MM.1S (cell line): ENCODE data around the gene ARHGAP32.

Experiments used
- DNase-seq: peaks from one replicate; pipeline ENCODE4 v3.0.0-alpha.2; 2015
- H2AFZ ChIP-seq: fragments of 300-600 bp; sonication (generic); 2 replicates; pipeline ENCODE4 v1.6.0; 2016; ENCODE audit warnings: antibody characterized with exemption, low read length
- H3F3A ChIP-seq: fragments of 300-600 bp; sonication (generic); 2 replicates; pipeline ENCODE4 v1.6.1; 2016; ENCODE audit warnings: mild to moderate bottlenecking, antibody characterized with exemption, low read length, moderate library complexity, mixed read lengths; ENCODE audit not compliant: insufficient read depth
- H3K27ac ChIP-seq: fragments of 300-600 bp; sonication (generic); 2 replicates; pipeline ENCODE4 v1.5.1; 2016; ENCODE audit warnings: mild to moderate bottlenecking, low read length
- H3K27me3 ChIP-seq: fragments of 300-600 bp; sonication (generic); replicated peaks from 2 replicates; pipeline ENCODE4 v1.6.0; 2016; ENCODE audit warnings: low read length; ENCODE audit not compliant: insufficient read depth
- H3K36me3 ChIP-seq: fragments of 300-600 bp; sonication (generic); replicated peaks from 2 replicates; pipeline ENCODE4 v1.6.1; 2016; ENCODE audit warnings: mild to moderate bottlenecking, low read length, mixed read lengths; ENCODE audit not compliant: insufficient read depth
- H3K4me1 ChIP-seq: fragments of 300-600 bp; sonication (generic); 2 replicates; pipeline ENCODE4 v1.6.1; 2016; ENCODE audit warnings: low read length, mixed read lengths
- H3K4me2 ChIP-seq: fragments of 300-600 bp; sonication (generic); 2 replicates; pipeline ENCODE4 v1.6.0; 2016; ENCODE audit warnings: low read depth, low read length
- H3K4me3 ChIP-seq: fragments of 300-600 bp; sonication (generic); 2 replicates; pipeline ENCODE4 v1.5.1; 2016; ENCODE audit warnings: low read length, mixed read lengths
- H3K79me2 ChIP-seq: fragments of 300-600 bp; sonication (generic); 2 replicates; pipeline ENCODE4 v1.6.1; 2016; ENCODE audit warnings: mixed run types, low read length, mixed read lengths
- H3K9ac ChIP-seq: fragments of 300-600 bp; sonication (generic); 2 replicates; pipeline ENCODE4 v1.6.1; 2016; ENCODE audit warnings: low read length, mixed read lengths
- H3K9me2 ChIP-seq: fragments of 300-600 bp; sonication (generic); replicated peaks from 2 replicates; pipeline ENCODE4 v1.6.1; 2016; ENCODE audit warnings: mild to moderate bottlenecking, low read length, mixed read lengths; ENCODE audit not compliant: insufficient read depth
- H3K9me3 ChIP-seq: fragments of 300-600 bp; sonication (generic); replicated peaks from 2 replicates; pipeline ENCODE4 v1.6.1; 2016; ENCODE audit warnings: mild to moderate bottlenecking, low read length, mixed read lengths; ENCODE audit not compliant: insufficient read depth
- H4K20me1 ChIP-seq: fragments of 300-600 bp; sonication (generic); 2 replicates; pipeline ENCODE4 v1.6.1; 2016; ENCODE audit warnings: mild to moderate bottlenecking, low read length, moderate library complexity, mixed read lengths; ENCODE audit not compliant: insufficient read depth
- CTCF ChIP-seq: fragments of 300-600 bp; sonication (generic); IDR thresholded peaks from 2 replicates; pipeline ENCODE4 v1.5.1; 2016; ENCODE audit warnings: antibody characterized with exemption, low read length, mixed read lengths
- EZH2 ChIP-seq: fragments of 300-600 bp; sonication (generic); optimal IDR thresholded peaks from 2 replicates; pipeline ENCODE3; 2017; ENCODE audit warnings: low read depth, mild to moderate bottlenecking, antibody characterized with exemption, low read length, mixed read lengths
- EZH2phosphoT487 ChIP-seq: fragments of 300-600 bp; sonication (generic); IDR thresholded peaks from 2 replicates; pipeline ENCODE4 v1.6.1; 2018; ENCODE audit warnings: antibody characterized with exemption, low read length

Gene ARHGAP32

GRCh38 chr11:129226207-129226798 is 34.2 kb upstream of the ARHGAP32 start:
- Histone ChIP-seq H3K9me2 (no peaks in the 10 kb centered on the region), H3K79me2 (no peaks in the 10 kb centered on the region), H2AFZ (no peak overlapping the region), H3K4me3 (no peak overlapping the region), H3F3A (no peaks in the 10 kb centered on the region), H4K20me1 (no peaks in the 10 kb centered on the region), H3K9me3 (0 out of 2 replicates have a peak, but pooled peaks cover 4% of the 10 kb centered on the region), H3K4me2 (no peak overlapping the region), H3K9ac (no peak overlapping the region), H3K4me1 (no peaks in the 10 kb centered on the region), H3K36me3 (no peaks in the 10 kb centered on the region), H3K27ac (no peak overlapping the region), H3K27me3 (no peaks in the 10 kb centered on the region)
- TF ChIP-seq CTCF (no peak), EZH2 (no peak), EZH2phosphoT487 (no peak)
- no peak for DNase-seq

- Histone ChIP-seq H3K4me3 (no peak overlapping the region), H2AFZ (no peak overlapping the region), H3K36me3 (no peaks in the 10 kb centered on the region), H3F3A (no peaks in the 10 kb centered on the region), H3K9me2 (no peaks in the 10 kb centered on the region), H3K4me2 (no peak overlapping the region), H3K27ac (no peak overlapping the region), H3K27me3 (no peaks in the 10 kb centered on the region), H3K9me3 (0 out of 2 replicates have a peak, but pooled peaks cover 4% of the 10 kb centered on the region), H3K4me1 (no peaks in the 10 kb centered on the region), H3K9ac (no peak overlapping the region), H3K79me2 (no peaks in the 10 kb centered on the region), H4K20me1 (no peaks in the 10 kb centered on the region)
- TF ChIP-seq EZH2 (no peak), EZH2phosphoT487 (no peak), CTCF (no peak)
- no peak for DNase-seq
These were observed 33.1 kb upstream of the ARHGAP32 start for GRCh38 chr11:129225190-129225589.

GRCh38 chr11:129224538-129224937 is 32.4 kb upstream of the ARHGAP32 start:
- H3K9ac ChIP-seq: no peak overlapping the region
- no peaks in the 10 kb centered on the region for H3K4me1 ChIP-seq
- H3K79me2 ChIP-seq: no peaks in the 10 kb centered on the region
- H3K27me3 ChIP-seq: no peaks in the 10 kb centered on the region
- H3K4me2 ChIP-seq: no peak overlapping the region
- no peak overlapping the region for H3K4me3 ChIP-seq
- 0 out of 2 replicates have a peak, but pooled peaks cover 4% of the 10 kb centered on the region for H3K9me3 ChIP-seq
- no peak for DNase-seq
- H3F3A ChIP-seq: no peaks in the 10 kb centered on the region
- TF ChIP-seq EZH2: no peak
- TF ChIP-seq EZH2phosphoT487: no peak
- no peak for TF ChIP-seq CTCF
- H2AFZ ChIP-seq: no peak overlapping the region
- H3K27ac ChIP-seq: no peak overlapping the region
- H4K20me1 ChIP-seq: no peaks in the 10 kb centered on the region
- no peaks in the 10 kb centered on the region for H3K9me2 ChIP-seq
- no peaks in the 10 kb centered on the region for H3K36me3 ChIP-seq
